GM12878 (cell line): ENCODE data around the gene PPFIBP1. TPM values are rescaled to one million over a fixed set of nuclear protein-coding genes. Genes with fewer than 3 reads are reported as not detected.

Experiments used
- ATAC-seq: fragments of 200-7000 bp; cut with Tn5 transposase; 3 replicates; pipeline ENCODE4 v1.9.1; 2020; ENCODE audit warnings: mild to moderate bottlenecking, moderate library complexity
- BruUV-seq: library from RNA; stranded (reverse); fragments of 400-500 nt; replicated peaks from 2 replicates; lab custom pipeline; 2021; lab: Mats Ljungman, UMichigan
- CTCF ChIA-PET: fragments of 300-600 bp; sonication (Branson Sonifier 250); formaldehyde crosslinking; extraction: SDS; loops from one replicate; lab custom pipeline; 2021; ENCODE audit warnings: inconsistent platforms; lab: Yijun Ruan, JAX
- POLR2A ChIA-PET: fragments of 350-600 bp; formaldehyde crosslinking; extraction: SDS; loops from one replicate; lab custom pipeline; 2021; ENCODE audit warnings: inconsistent platforms; lab: Charles Lee
- RAD21 ChIA-PET: fragments of 300-600 bp; sonication (Branson Sonifier 250); formaldehyde crosslinking; loops from one replicate; lab custom pipeline; 2023; ENCODE audit warnings: antibody characterized with exemption; ENCODE audit not compliant: unreplicated experiment; lab: Charles Lee
- SMC1A ChIA-PET: fragments of 300-600 bp; sonication (Branson Sonifier 250); formaldehyde crosslinking; loops from one replicate; lab custom pipeline; 2023; ENCODE audit not compliant: unreplicated experiment, uncharacterized antibody; lab: Charles Lee
- DNase-seq: peaks from one replicate; pipeline ENCODE4 v3.0.0-alpha.2; 2011; ENCODE audit warnings: low read depth, low spot score
- FAIRE-seq: peaks from 3 replicates; lab custom pipeline; 2011; peaks lifted over from hg19 to GRCh38; lab: Jason Lieb, UNC
- H2AFZ ChIP-seq: 2 replicates; pipeline ENCODE4 v1.6.0; 2011; ENCODE audit warnings: low read depth, low read length, control low read depth; ENCODE audit not compliant: control insufficient read depth
- H3K27ac ChIP-seq: 2 replicates; pipeline ENCODE4 v1.5.1; 2011; ENCODE audit warnings: control low read depth; ENCODE audit not compliant: control insufficient read depth, insufficient read depth
- H3K27me3 ChIP-seq, 2 experiments: replicated peaks in 1 of 2; 2 replicates each; pipeline versions ENCODE4 v1.6.0 to v1.6.1; 2011; ENCODE audit warnings: low read length in 1 of 2; ENCODE audit not compliant: control insufficient read depth in 2 of 2, insufficient read depth in 2 of 2
- H3K36me3 ChIP-seq, 2 experiments: 2 replicates each; pipeline ENCODE4 v1.5.1; 2011; ENCODE audit warnings: low read length in 1 of 2; ENCODE audit not compliant: control insufficient read depth in 2 of 2, insufficient read depth in 2 of 2
- H3K4me1 ChIP-seq: 2 replicates; pipeline ENCODE4 v1.6.1; 2011; ENCODE audit warnings: mild to moderate bottlenecking, low read length, moderate library complexity, mixed read lengths; ENCODE audit not compliant: control insufficient read depth, insufficient read depth
- H3K4me2 ChIP-seq: 2 replicates; pipeline ENCODE4 v1.6.0; 2011; ENCODE audit warnings: control low read depth; ENCODE audit not compliant: control insufficient read depth, insufficient read depth
- H3K4me3 ChIP-seq: fragments of 200-600 bp; sonication (generic); 2 replicates; pipeline ENCODE4 v1.5.1; 2016
- H3K79me2 ChIP-seq: 2 replicates; pipeline ENCODE4 v1.6.0; 2011; ENCODE audit warnings: low read length; ENCODE audit not compliant: control insufficient read depth, insufficient read depth
- H3K9ac ChIP-seq: 2 replicates; pipeline ENCODE4 v1.8.0; 2011; ENCODE audit warnings: low read length, control low read depth, mixed read lengths; ENCODE audit not compliant: control insufficient read depth, insufficient read depth
- H3K9me3 ChIP-seq: replicated peaks from 3 replicates; pipeline ENCODE4 v1.5.1; 2011; ENCODE audit warnings: mild to moderate bottlenecking, low read length; ENCODE audit not compliant: control insufficient read depth, insufficient read depth
- H4K20me1 ChIP-seq: 2 replicates; pipeline ENCODE4 v1.6.0; 2011; ENCODE audit not compliant: control insufficient read depth, insufficient read depth
- BCL11A ChIP-seq: IDR thresholded peaks from 2 replicates; pipeline ENCODE4 v1.6.1; 2011; ENCODE audit warnings: low read depth, low read length
- KLF5 ChIP-seq: fragments of 450-650 bp; IDR thresholded peaks from 2 replicates; pipeline ENCODE4 v1.6.1; 2014; ENCODE audit warnings: mild to moderate bottlenecking; ENCODE audit not compliant: partially characterized antibody
- MEF2B ChIP-seq: fragments of 450-650 bp; IDR thresholded peaks from 2 replicates; pipeline ENCODE4 v1.6.1; 2018; ENCODE audit warnings: mild to moderate bottlenecking, moderate library complexity; ENCODE audit not compliant: partially characterized antibody, poor library complexity, severe bottlenecking
- MTA3 ChIP-seq: IDR thresholded peaks from 2 replicates; pipeline ENCODE4 v1.6.1; 2012; ENCODE audit warnings: low read length, inconsistent platforms, borderline replicate concordance
- RB1 ChIP-seq: fragments of 450-650 bp; formaldehyde crosslinking; IDR thresholded peaks from 2 replicates; pipeline ENCODE4 v1.6.1; 2017; ENCODE audit warnings: mild to moderate bottlenecking, borderline replicate concordance
- SRF ChIP-seq, 2 experiments: IDR thresholded peaks; 2 replicates each; pipeline ENCODE4 v1.6.1; 2011; ENCODE audit warnings: low read depth in 2 of 2, low read length in 2 of 2, mild to moderate bottlenecking in 1 of 2, moderate library complexity in 1 of 2
- STAT3 ChIP-seq: IDR thresholded peaks from 2 replicates; pipeline ENCODE4 v1.6.1; 2011; ENCODE audit warnings: low read depth, low read length, improper control_type of control experiment
- ZSCAN29 ChIP-seq: fragments of 450-650 bp; IDR thresholded peaks from 2 replicates; pipeline ENCODE4 v1.6.1; 2017; ENCODE audit warnings: mild to moderate bottlenecking, moderate library complexity
- in situ Hi-C: fragments of 300-500 bp; cut with MboI; formaldehyde crosslinking; loops from 9 replicates; pipeline ENCODE4 v1.14.3; 2018; ENCODE audit warnings: mixed read lengths
- intact Hi-C: fragments of 100-400 bp; cut with micrococcal nuclease; formaldehyde crosslinking; loops from one replicate; pipeline ENCODE4 v1.14.2; 2022; ENCODE audit not compliant: unreplicated experiment
- polyA plus RNA-seq, 11 experiments: library from polyadenylated mRNA; depleted of rRNA in 4 of 11; unstranded in 6 of 11; stranded (reverse) in 5 of 11; fragments of >200 nt; fragmentation: Nextera tagmentation in 4 of 11; fragmentation: Illumina TruSeq in 1 of 11; extraction: Ambion mirVana in 4 of 11; extraction: Trizol in 1 of 11; gene quantifications; 1 replicate in 1 of 11; 2 replicates in 10 of 11; pipeline versions ENCODE4 v1.2.1 to v1.2.3, GENCODE V29; 2011 to 2016; ENCODE audit warnings: inconsistent platforms in 2 of 11, missing spikeins in 2 of 11, low read depth in 1 of 11
- total RNA-seq, 4 experiments: library from RNA; depleted of rRNA in 3 of 4; stranded (reverse); fragments of >200 nt in 3 of 4; fragmentation: Illumina TruSeq in 1 of 4; extraction: Trizol in 1 of 4; gene quantifications; 2 replicates each; pipeline versions ENCODE4 v1.2.1 to v1.2.3, GENCODE V29; 2013 to 2021
- TF ChIP-seq, protein P1 (sequence below): fragments of 150-350 bp; IDR thresholded peaks from 2 replicates; pipeline ENCODE4 v1.6.1; 2016; ENCODE audit warnings: low read depth, low read length

Gene PPFIBP1
- total and polyA plus RNA-seq, 10 of the 15 experiments (the other 5 are each of a cell fraction or from before 2014, with no cell fraction given), result 0.47 to 7.8 (median 3.6) TPM

DNA sequence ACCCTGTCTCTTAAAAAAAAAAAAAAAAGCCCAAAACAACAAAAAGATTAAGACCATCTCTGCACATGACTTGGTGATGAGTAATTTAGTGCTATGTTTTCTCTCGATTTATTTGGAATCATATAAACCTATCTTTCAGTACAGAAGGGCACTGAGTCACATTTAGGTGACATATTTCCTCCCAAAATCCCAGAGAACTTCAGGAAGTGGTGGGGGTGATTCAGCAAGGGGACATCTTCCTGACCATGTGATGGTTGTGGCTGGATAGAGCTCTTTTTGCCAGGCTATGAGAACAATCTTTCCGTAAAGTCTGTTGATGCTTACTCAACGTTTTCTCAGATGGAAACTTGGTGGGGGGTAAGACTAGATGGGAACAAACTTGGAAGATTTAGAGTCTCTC is 50.0 kb downstream of the PPFIBP1 start (continued):
- no peak for TF ChIP-seq ZSCAN29

DNA sequence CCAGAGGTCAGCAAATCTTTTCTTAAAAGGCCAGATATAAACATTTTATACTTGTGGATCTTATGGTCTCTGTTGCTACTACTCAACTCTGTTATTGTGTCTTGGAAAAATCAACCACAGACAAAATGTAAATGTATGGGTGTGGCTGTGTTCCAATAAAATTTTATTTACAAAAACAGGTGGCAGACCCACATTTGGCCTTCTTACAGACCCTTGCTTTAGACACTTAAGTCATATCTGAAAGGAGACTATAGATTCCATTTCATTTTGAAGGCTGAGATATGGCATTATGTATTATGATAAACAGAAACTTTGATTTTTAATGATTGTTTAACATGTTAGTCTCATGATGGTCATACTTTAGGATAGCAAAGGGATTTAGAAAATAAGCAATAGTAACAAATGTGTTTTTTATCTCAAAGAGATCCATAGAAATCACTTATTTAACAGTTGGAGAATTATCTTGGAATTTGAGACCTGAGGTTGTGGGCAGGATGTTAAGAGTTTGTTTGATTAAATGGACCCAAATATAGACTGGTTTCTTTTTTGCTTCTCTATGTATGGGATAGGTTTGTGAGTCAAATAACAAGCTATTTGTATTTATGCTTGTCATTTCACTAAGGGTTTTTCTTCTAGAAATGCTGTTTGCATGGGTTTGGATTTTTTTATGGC is 51.2 kb downstream of the PPFIBP1 start:
- no peak for TF ChIP-seq SRF (IDR thresholded peaks at IDR 0.05; ENCODE audit: low read depth in 2 of 2, low read length in 2 of 2)
- TF ChIP-seq MTA3, result no peak
- no peak for TF ChIP-seq BCL11A
- TF ChIP-seq KLF5, result no peak
- peak; percentile 28 for TF ChIP-seq MEF2B
- TF ChIP-seq, protein P1, sequence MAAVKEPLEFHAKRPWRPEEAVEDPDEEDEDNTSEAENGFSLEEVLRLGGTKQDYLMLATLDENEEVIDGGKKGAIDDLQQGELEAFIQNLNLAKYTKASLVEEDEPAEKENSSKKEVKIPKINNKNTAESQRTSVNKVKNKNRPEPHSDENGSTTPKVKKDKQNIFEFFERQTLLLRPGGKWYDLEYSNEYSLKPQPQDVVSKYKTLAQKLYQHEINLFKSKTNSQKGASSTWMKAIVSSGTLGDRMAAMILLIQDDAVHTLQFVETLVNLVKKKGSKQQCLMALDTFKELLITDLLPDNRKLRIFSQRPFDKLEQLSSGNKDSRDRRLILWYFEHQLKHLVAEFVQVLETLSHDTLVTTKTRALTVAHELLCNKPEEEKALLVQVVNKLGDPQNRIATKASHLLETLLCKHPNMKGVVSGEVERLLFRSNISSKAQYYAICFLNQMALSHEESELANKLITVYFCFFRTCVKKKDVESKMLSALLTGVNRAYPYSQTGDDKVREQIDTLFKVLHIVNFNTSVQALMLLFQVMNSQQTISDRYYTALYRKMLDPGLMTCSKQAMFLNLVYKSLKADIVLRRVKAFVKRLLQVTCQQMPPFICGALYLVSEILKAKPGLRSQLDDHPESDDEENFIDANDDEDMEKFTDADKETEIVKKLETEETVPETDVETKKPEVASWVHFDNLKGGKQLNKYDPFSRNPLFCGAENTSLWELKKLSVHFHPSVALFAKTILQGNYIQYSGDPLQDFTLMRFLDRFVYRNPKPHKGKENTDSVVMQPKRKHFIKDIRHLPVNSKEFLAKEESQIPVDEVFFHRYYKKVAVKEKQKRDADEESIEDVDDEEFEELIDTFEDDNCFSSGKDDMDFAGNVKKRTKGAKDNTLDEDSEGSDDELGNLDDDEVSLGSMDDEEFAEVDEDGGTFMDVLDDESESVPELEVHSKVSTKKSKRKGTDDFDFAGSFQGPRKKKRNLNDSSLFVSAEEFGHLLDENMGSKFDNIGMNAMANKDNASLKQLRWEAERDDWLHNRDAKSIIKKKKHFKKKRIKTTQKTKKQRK, result no peak
- no peak for TF ChIP-seq STAT3
- TF ChIP-seq RB1, result no peak
- Histone ChIP-seq H3K79me2 (no peaks in the 10 kb centered on the region), H3K4me3 (no peak overlapping the region), H3K27me3 (no peaks in the 10 kb centered on the region), H4K20me1 (no peaks in the 10 kb centered on the region), H3K9ac (no peak overlapping the region), H3K27ac (no peak overlapping the region), H3K9me3 (no peaks in the 10 kb centered on the region), H3K4me2 (0 out of 2 replicates have a peak overlapping the region, but pooled peaks have one; percentile 32), H2AFZ (no peak overlapping the region), H3K36me3 (no peaks in the 10 kb centered on the region), H3K4me1 (peaks cover 29% of the 10 kb centered on the region)
- BruUV-seq, result no TSS peak
- ChIA-PET POLR2A (no interaction called here), SMC1A (interaction anchor here (0.7 kb wide), 1 partner anchor 13 kb away, joined by 3 read pairs; no protein-coding TSS in a partner anchor), CTCF (interaction anchor here (1.7 kb wide), 1 partner anchor 13 kb away, joined by 5 read pairs; no protein-coding TSS in a partner anchor), RAD21 (no interaction called here)
- ATAC-seq (no peak), DNase-seq (no peak), FAIRE-seq (peak; percentile 13)
- in situ Hi-C loops (no loop called here), intact Hi-C loops (no loop called here)
